ENCODE data around the gene AMOT.
"Not testable (repeated sequence)": the region's sequence is repeated elsewhere in the genome, so short reads cannot be mapped to it uniquely, and the experiment has no call there.

The AMOT gene

GRCh38 chrX:112840382-112841113 lies at the start of gene AMOT:
TSS of gene AMOT (minus strand) at chrX:112840831. CDS start at chrX:112823126, 17,705 bp downstream.
- DNase-seq (ENCODE audit: low read depth), result peak; percentile 41

- DNase-seq (ENCODE audit: low read depth), result no peak
Observed at GRCh38 chrX:112889400-112889799, 48.8 kb upstream of the AMOT start.

GRCh38 chrX:112888916-112889315 lies 48.3 kb upstream of the AMOT start:
- DNase-seq (ENCODE audit: low read depth), result no peak

GRCh38 chrX:112877771-112878173 lies 37.1 kb upstream of the AMOT start:
- DNase-seq (ENCODE audit: low read depth), result no peak

- no peak for DNase-seq (ENCODE audit: low read depth)
Observed at GRCh38 chrX:112874614-112875013, 34.0 kb upstream of the AMOT start.

GRCh38 chrX:112874175-112874574 lies 33.5 kb upstream of the AMOT start:
- DNase-seq (ENCODE audit: low read depth), result no peak

- DNase-seq (ENCODE audit: low read depth), result no peak
Observed at GRCh38 chrX:112868586-112868985, 28.0 kb upstream of the AMOT start.

GRCh38 chrX:112867570-112867969 lies 26.9 kb upstream of the AMOT start:
- no peak for DNase-seq (ENCODE audit: low read depth)

- DNase-seq (ENCODE audit: low read depth), result no peak
Observed at GRCh38 chrX:112866175-112866574, 25.5 kb upstream of the AMOT start.

- no peak for DNase-seq (ENCODE audit: low read depth)
Observed at GRCh38 chrX:112865464-112866025, 24.9 kb upstream of the AMOT start.

- DNase-seq (ENCODE audit: low read depth), result no peak
Observed at GRCh38 chrX:112863850-112864249, 23.2 kb upstream of the AMOT start.

- no peak for DNase-seq (ENCODE audit: low read depth)
Observed at GRCh38 chrX:112857478-112857878, 16.8 kb upstream of the AMOT start.

- DNase-seq (ENCODE audit: low read depth), result not testable (repeated sequence)
Observed at GRCh38 chrX:112854901-112855300, 14.3 kb upstream of the AMOT start.

- DNase-seq (ENCODE audit: low read depth), result no peak
Observed at GRCh38 chrX:112852851-112853250, 12.2 kb upstream of the AMOT start.

GRCh38 chrX:112851806-112852205 lies 11.2 kb upstream of the AMOT start:
- no peak for DNase-seq (ENCODE audit: low read depth)

- no peak for DNase-seq (ENCODE audit: low read depth)
Observed at GRCh38 chrX:112851161-112851779, 10.6 kb upstream of the AMOT start.

GRCh38 chrX:112849016-112849415 lies 8.4 kb upstream of the AMOT start:
- no peak for DNase-seq (ENCODE audit: low read depth)

- DNase-seq (ENCODE audit: low read depth), result no peak
Observed at GRCh38 chrX:112846782-112847181, 6.2 kb upstream of the AMOT start.

- DNase-seq (ENCODE audit: low read depth), result no peak
Observed at GRCh38 chrX:112846187-112846586, 5.6 kb upstream of the AMOT start.

- no peak for DNase-seq (ENCODE audit: low read depth)
Observed at GRCh38 chrX:112844250-112844649, 3.6 kb upstream of the AMOT start.

GRCh38 chrX:112841820-112842157 lies 1.2 kb upstream of the AMOT start:
- DNase-seq (ENCODE audit: low read depth), result no peak

- peak; percentile 49 for DNase-seq (ENCODE audit: low read depth)
Observed at GRCh38 chrX:112841114-112841819, 636 bp upstream of the AMOT start.

- DNase-seq (ENCODE audit: low read depth), result no peak
Observed at GRCh38 chrX:112839856-112840255, 775 bp downstream of the AMOT start.
